A673 (cell line): ENCODE data around the gene PANX2. TPM values are rescaled to one million over a fixed set of nuclear protein-coding genes. Genes with fewer than 3 reads are reported as not detected.

ENCODE experiments used
- BruUV-seq: library from RNA; stranded (reverse); fragments of 400-500 nt; replicated peaks from 2 replicates; lab custom pipeline; 2021; lab: Mats Ljungman, UMichigan
- CTCF ChIA-PET: fragments of 300-600 bp; sonication (Branson Sonifier 250); formaldehyde crosslinking; loops from one replicate; lab custom pipeline; 2022; ENCODE audit warnings: antibody characterized with exemption; lab: Charles Lee
- POLR2A ChIA-PET: fragments of 300-600 bp; sonication (Branson Sonifier 250); formaldehyde crosslinking; loops from one replicate; lab custom pipeline; 2022; ENCODE audit warnings: antibody characterized with exemption; ENCODE audit not compliant: low non-redundant PET; lab: Charles Lee
- DNase-seq: peaks from one replicate; pipeline ENCODE4 v3.0.0-alpha.2; 2015; ENCODE audit warnings: low spot score
- H3K27ac ChIP-seq: fragments of 200-600 bp; sonication (generic); 2 replicates; pipeline ENCODE4 v1.5.1; 2016; ENCODE audit warnings: mixed run types, low read depth, mild to moderate bottlenecking, mixed read lengths, antibody characterized with exemption, low read length; ENCODE audit not compliant: poor library complexity, severe bottlenecking
- H3K27me3 ChIP-seq: fragments of 200-600 bp; sonication (generic); replicated peaks from 2 replicates; pipeline ENCODE4 v1.6.1; 2017; ENCODE audit warnings: mixed run types, low read depth, mild to moderate bottlenecking, mixed read lengths, antibody characterized with exemption, low read length; ENCODE audit not compliant: insufficient read depth, poor library complexity
- H3K36me3 ChIP-seq: fragments of 200-600 bp; sonication (generic); 2 replicates; pipeline ENCODE4 v1.6.1; 2016; ENCODE audit warnings: mixed run types, mild to moderate bottlenecking, mixed read lengths, antibody characterized with exemption, low read length; ENCODE audit not compliant: insufficient read depth, poor library complexity, severe bottlenecking
- H3K4me1 ChIP-seq: fragments of 200-600 bp; sonication (generic); 2 replicates; pipeline ENCODE4 v1.6.1; 2017; ENCODE audit warnings: mixed run types, mild to moderate bottlenecking, mixed read lengths, antibody characterized with exemption, low read length; ENCODE audit not compliant: insufficient read depth, poor library complexity, severe bottlenecking
- H3K4me3 ChIP-seq: fragments of 200-600 bp; sonication (generic); 2 replicates; pipeline ENCODE4 v1.5.1; 2016; ENCODE audit warnings: low read depth, mixed run types, mild to moderate bottlenecking, mixed read lengths, low read length; ENCODE audit not compliant: poor library complexity, severe bottlenecking
- H3K9me3 ChIP-seq: fragments of 200-600 bp; sonication (generic); 2 replicates; pipeline ENCODE4 v1.6.1; 2016; ENCODE audit warnings: mixed run types, low read depth, mild to moderate bottlenecking, mixed read lengths, antibody characterized with exemption, low read length; ENCODE audit not compliant: poor library complexity, severe bottlenecking
- EZH2 ChIP-seq: fragments of 200-600 bp; sonication (generic); IDR thresholded peaks from 2 replicates; pipeline ENCODE4 v1.6.1; 2017; ENCODE audit warnings: borderline replicate concordance, low read depth, mild to moderate bottlenecking, mixed read lengths, antibody characterized with exemption, low read length; ENCODE audit not compliant: poor library complexity, severe bottlenecking
- intact Hi-C: fragments of 100-400 bp; cut with micrococcal nuclease; formaldehyde crosslinking; loops from one replicate; pipeline ENCODE4 v1.10.0; 2022; ENCODE audit not compliant: unreplicated experiment
- total RNA-seq: library from RNA; stranded (reverse); gene quantifications from 2 replicates; pipeline ENCODE4 v1.2.3, GENCODE V29; 2021
- TF ChIP-seq, protein P1 (sequence below): fragments of 300-800, 200-600 bp; sonication (generic); conservative IDR thresholded peaks from 2 replicates; pipeline ENCODE4 v1.5.1; 2017; ENCODE audit warnings: low read depth, mild to moderate bottlenecking, antibody characterized with exemption, low read length, moderate library complexity, mixed read lengths

Gene PANX2
- total RNA-seq, 1 experiment from 2014 or later = 7.6 TPM

DNA sequence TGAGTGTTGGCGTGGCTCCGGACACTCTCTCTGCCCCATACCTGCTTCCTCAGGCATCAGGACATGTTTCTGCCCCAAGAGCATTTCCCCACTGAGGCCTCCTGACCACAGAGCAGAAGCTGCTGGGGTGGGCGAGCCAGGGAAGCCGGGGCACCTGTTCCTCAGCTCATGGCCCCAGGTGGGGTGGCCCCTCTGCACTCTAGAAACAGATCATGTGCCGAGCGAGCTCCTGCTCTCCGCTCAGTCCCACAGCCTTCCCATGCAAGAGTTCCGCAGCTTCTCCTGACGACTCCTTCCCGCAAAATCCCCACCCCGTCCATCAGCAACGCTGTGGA, 22.4 kb upstream of the PANX2 start:
- intact Hi-C loops = loop anchor here (5.0 kb wide), 2 partner anchors 221 to 474 kb away; no protein-coding TSS in a partner anchor
- CTCF ChIA-PET = no interaction called here

DNA sequence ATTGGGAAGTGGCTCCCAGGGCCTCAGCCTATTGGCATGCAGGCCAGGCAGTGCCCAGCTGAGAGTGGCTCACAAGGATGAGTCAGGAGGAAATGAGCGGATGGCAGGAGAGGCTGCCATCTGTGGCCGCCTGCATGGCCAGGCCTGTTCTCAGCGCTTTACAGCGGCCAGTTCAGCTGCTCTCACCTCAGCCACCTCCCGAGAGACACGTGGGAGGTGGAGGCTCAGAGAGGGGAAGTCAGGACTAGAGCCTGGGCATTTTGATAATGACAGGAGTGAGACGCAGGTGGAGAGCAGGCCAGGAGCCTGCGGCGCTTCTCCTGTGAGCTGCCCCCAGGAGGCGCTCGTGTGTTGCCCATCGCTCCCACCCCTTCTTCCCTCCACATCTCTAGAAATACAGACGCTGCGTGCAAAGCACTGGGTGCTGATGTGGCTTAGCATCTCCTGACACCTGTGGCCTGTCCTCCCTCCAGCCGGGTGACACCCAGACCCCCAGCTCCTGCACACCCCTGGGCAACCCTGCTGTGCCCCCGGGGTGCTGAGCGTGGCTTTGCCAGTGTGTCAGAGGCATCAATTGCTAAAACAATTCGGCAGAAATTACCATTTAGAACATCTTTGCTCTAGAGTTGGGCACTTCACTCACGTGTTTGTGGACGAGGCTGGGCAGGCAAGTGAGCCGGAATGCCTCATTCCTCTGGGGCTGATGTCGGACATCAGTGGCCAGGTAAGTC, 21.4 kb upstream of the PANX2 start:
- Histone ChIP-seq H3K4me3 (no peak overlapping the region), H3K36me3 (no peaks in the 10 kb centered on the region), H3K9me3 (no peaks in the 10 kb centered on the region), H3K4me1 (no peaks in the 10 kb centered on the region), H3K27ac (no peak overlapping the region), H3K27me3 (no peaks in the 10 kb centered on the region)
- peak; percentile 57 for DNase-seq
- TF ChIP-seq, protein P1, sequence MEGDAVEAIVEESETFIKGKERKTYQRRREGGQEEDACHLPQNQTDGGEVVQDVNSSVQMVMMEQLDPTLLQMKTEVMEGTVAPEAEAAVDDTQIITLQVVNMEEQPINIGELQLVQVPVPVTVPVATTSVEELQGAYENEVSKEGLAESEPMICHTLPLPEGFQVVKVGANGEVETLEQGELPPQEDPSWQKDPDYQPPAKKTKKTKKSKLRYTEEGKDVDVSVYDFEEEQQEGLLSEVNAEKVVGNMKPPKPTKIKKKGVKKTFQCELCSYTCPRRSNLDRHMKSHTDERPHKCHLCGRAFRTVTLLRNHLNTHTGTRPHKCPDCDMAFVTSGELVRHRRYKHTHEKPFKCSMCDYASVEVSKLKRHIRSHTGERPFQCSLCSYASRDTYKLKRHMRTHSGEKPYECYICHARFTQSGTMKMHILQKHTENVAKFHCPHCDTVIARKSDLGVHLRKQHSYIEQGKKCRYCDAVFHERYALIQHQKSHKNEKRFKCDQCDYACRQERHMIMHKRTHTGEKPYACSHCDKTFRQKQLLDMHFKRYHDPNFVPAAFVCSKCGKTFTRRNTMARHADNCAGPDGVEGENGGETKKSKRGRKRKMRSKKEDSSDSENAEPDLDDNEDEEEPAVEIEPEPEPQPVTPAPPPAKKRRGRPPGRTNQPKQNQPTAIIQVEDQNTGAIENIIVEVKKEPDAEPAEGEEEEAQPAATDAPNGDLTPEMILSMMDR = peak; percentile 78
- TF ChIP-seq EZH2 = no peak
- POLR2A ChIA-PET = no interaction called here
- CTCF ChIA-PET = interaction anchor here (0.6 to 1.2 kb wide), 3 partner anchors 28 to 53 kb away, joined by 3 to 5 read pairs (median 3); no protein-coding TSS in a partner anchor
- intact Hi-C loops = loop anchor here (1.0 to 5.0 kb wide), 3 partner anchors 61 to 473 kb away; no protein-coding TSS in a partner anchor
- BruUV-seq = no TSS peak

More for the DNA sequence above, 22.4 kb upstream of the PANX2 start:
- no peaks in the 10 kb centered on the region for H3K4me1 ChIP-seq
- POLR2A ChIA-PET = interaction anchor here (0.7 kb wide), 1 partner anchor 459 kb away, joined by 8 read pairs; no protein-coding TSS in a partner anchor
- BruUV-seq = no TSS peak
- H3K4me3 ChIP-seq = no peak overlapping the region
- no peaks in the 10 kb centered on the region for H3K36me3 ChIP-seq
- no peaks in the 10 kb centered on the region for H3K9me3 ChIP-seq
- H3K27me3 ChIP-seq = no peaks in the 10 kb centered on the region
- H3K27ac ChIP-seq = no peak overlapping the region
- no peak for TF ChIP-seq EZH2
- TF ChIP-seq, protein P1 = no peak
- DNase-seq = no peak

DNA sequence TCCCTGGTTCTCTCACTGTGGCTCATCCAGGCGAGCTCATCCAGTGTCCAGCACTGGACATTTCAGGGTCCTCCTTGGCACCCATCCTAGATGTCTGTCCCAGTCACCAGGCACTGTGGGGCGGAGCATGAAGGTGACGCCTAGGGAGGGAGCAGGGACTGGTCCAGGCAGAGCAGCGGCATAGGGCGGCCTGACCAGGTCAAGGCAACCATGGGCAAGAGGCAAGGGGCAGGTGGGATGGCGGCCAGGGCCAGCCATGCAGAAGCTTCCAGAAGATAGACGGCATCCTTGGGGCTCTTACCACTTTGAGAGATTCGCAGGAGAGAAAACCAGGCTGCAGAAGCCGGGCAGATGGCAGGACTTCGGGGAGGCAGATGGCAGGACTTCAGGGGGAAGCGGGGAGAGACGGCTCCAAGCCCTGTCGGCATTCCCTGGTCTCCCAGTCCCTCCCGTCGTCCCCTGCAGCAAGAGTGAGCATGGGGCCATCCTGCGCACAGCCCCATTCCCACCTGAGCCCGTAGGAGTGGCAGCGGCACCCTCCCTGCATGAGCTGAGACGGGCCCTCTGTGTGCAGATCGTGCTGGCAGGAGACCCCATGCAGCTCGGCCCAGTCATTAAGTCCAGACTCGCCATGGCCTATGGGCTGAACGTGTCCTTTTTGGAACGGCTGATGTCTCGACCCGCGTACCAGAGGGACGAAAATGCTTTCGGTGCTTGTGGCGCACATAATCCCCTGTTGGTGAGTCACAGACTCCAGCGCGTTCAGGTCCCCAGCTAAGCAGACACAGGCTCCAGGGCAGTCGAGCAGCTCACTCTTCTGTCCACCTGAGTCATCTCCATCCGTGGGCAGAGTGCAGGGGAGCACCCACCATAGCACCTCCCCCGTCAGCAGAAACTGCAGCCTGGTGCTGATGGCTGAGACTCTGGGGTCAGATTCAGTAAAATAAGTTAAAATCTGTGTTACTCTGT, 20.1 kb upstream of the PANX2 start:
- TF ChIP-seq, protein P1 = no peak
- no peak for TF ChIP-seq EZH2
- H3K4me1 ChIP-seq = no peaks in the 10 kb centered on the region
- H3K27me3 ChIP-seq = no peaks in the 10 kb centered on the region
- no TSS peak for BruUV-seq
- intact Hi-C loops = no loop called here
- no peak overlapping the region for H3K27ac ChIP-seq
- CTCF ChIA-PET = interaction anchor here (0.6 kb wide), 1 partner anchor 26 kb away, joined by 5 read pairs; no protein-coding TSS in a partner anchor
- POLR2A ChIA-PET = no interaction called here
- H3K36me3 ChIP-seq = no peaks in the 10 kb centered on the region
- H3K9me3 ChIP-seq = no peaks in the 10 kb centered on the region
- no peak for DNase-seq
- no peak overlapping the region for H3K4me3 ChIP-seq
